T-helper 1 cell treated with Interleukin-12 subunit alpha and Interleukin-12 subunit beta and Interleukin-4 antibody, amounts not matched to agents 30 ng/mL and 1 ng/mL, for 36 hours (primary cell): ENCODE data around the gene INTS1. TPM values are rescaled to one million over a fixed set of nuclear protein-coding genes. Genes with fewer than 3 reads are reported as not detected.

Source experiments
- intact Hi-C: fragments of 100-400 bp; cut with micrococcal nuclease; formaldehyde crosslinking; loops from one replicate; pipeline ENCODE4 v1.15.1; 2024
- total RNA-seq: library from RNA; stranded (reverse); gene quantifications from 2 replicates; pipeline ENCODE4 v1.2.3, GENCODE V29; 2022

INTS1 gene
- total RNA-seq, 1 donor from 2014 or later, result 90.5 TPM

- intact Hi-C loops, result no loop called here
Observed at GRCh38 chr7:1437155-1437880, 66.9 kb downstream of the INTS1 start.

- intact Hi-C loops, result no loop called here
Observed at GRCh38 chr7:1436608-1437007, 67.6 kb downstream of the INTS1 start.

- intact Hi-C loops, result no loop called here
Observed at GRCh38 chr7:1434891-1435670, 69.1 kb downstream of the INTS1 start.

- intact Hi-C loops, result no loop called here
Observed at GRCh38 chr7:1434165-1434718, 69.9 kb downstream of the INTS1 start.

- intact Hi-C loops, result no loop called here
Observed at GRCh38 chr7:1433128-1433920, 70.9 kb downstream of the INTS1 start.

- intact Hi-C loops, result loop anchor here (1.0 kb wide), 3 partner anchors 15 to 238 kb away; partner anchors contain the start of gene MICALL2
Observed at GRCh38 chr7:1432411-1433082, 71.6 kb downstream of the INTS1 start.

- intact Hi-C loops, result loop anchor here (1.0 kb wide), 3 partner anchors 15 to 238 kb away; partner anchors contain the start of gene MICALL2
Observed at GRCh38 chr7:1431634-1432380, 72.4 kb downstream of the INTS1 start.

GRCh38 chr7:1431226-1431625 is 73.0 kb downstream of the INTS1 start:
- intact Hi-C loops, result no loop called here

GRCh38 chr7:1430056-1430845 is 73.9 kb downstream of the INTS1 start:
- intact Hi-C loops, result no loop called here

GRCh38 chr7:1428941-1429501 is 75.2 kb downstream of the INTS1 start:
- intact Hi-C loops, result no loop called here

- intact Hi-C loops, result no loop called here
Observed at GRCh38 chr7:1427064-1427657, 77.0 kb downstream of the INTS1 start.

- intact Hi-C loops, result no loop called here
Observed at GRCh38 chr7:1426474-1426873, 77.7 kb downstream of the INTS1 start.

GRCh38 chr7:1425292-1426136 is 78.7 kb downstream of the INTS1 start:
- intact Hi-C loops, result no loop called here

- intact Hi-C loops, result no loop called here
Observed at GRCh38 chr7:1424041-1424440, 80.1 kb downstream of the INTS1 start.

GRCh38 chr7:1423264-1423811 is 80.9 kb downstream of the INTS1 start:
- intact Hi-C loops, result no loop called here

GRCh38 chr7:1422512-1423263 is 81.5 kb downstream of the INTS1 start:
- intact Hi-C loops, result no loop called here

- intact Hi-C loops, result no loop called here
Observed at GRCh38 chr7:1421946-1422345, 82.2 kb downstream of the INTS1 start.
